MCF 10A (cell line): ENCODE results near the gene C18orf32. TPM values are rescaled to one million over a fixed set of nuclear protein-coding genes. Genes with fewer than 3 reads are reported as not detected.
A peak's percentile ranks its signal among the peaks of the same experiment; 100 is the strongest.

ENCODE experiments used
- Bru-seq: library from RNA; stranded (reverse); fragments of 400-500 nt; gene quantifications from one replicate; lab custom pipeline; 2021; lab: Mats Ljungman, UMichigan
- BruChase-seq, 2 experiments: library from RNA; stranded (reverse); fragments of 400-500 nt; gene quantifications; one replicate each; lab custom pipeline; 2021; lab: Mats Ljungman, UMichigan
- BruUV-seq: library from RNA; stranded (reverse); fragments of 400-500 nt; replicated peaks from 2 replicates; lab custom pipeline; 2021; lab: Mats Ljungman, UMichigan
- CTCF ChIA-PET: fragments of 300-600 bp; sonication (Branson Sonifier 250); formaldehyde crosslinking; extraction: SDS; loops from one replicate; lab custom pipeline; 2021; ENCODE audit warnings: antibody characterized with exemption, inconsistent platforms; lab: Yijun Ruan, JAX
- POLR2A ChIA-PET: fragments of 300-600, 350-650 bp; sonication (Branson Sonifier 250); formaldehyde crosslinking; extraction: SDS; loops from one replicate; lab custom pipeline; 2020; ENCODE audit warnings: antibody characterized with exemption, inconsistent platforms; lab: Yijun Ruan, JAX
- DNase-seq: peaks from one replicate; pipeline ENCODE4 v3.0.0-alpha.2; 2018; ENCODE audit not compliant: unreplicated experiment
- H3K27ac Mint-ChIP-seq: one replicate; pipeline ENCODE4 v1.8.0; 2022; ENCODE audit warnings: mild to moderate bottlenecking, low read depth, mixed read lengths; ENCODE audit not compliant: unreplicated experiment
- H3K27me3 Mint-ChIP-seq: one replicate; pipeline ENCODE4 v1.8.0; 2022; ENCODE audit warnings: mixed read lengths; ENCODE audit not compliant: insufficient read depth, unreplicated experiment
- H3K36me3 Mint-ChIP-seq: one replicate; pipeline ENCODE4 v1.8.0; 2022; ENCODE audit warnings: mild to moderate bottlenecking, moderate library complexity, mixed read lengths; ENCODE audit not compliant: insufficient read depth, unreplicated experiment
- H3K4me1 Mint-ChIP-seq: one replicate; pipeline ENCODE4 v1.8.0; 2022; ENCODE audit warnings: mixed read lengths; ENCODE audit not compliant: insufficient read depth, unreplicated experiment
- H3K4me3 Mint-ChIP-seq: one replicate; pipeline ENCODE4 v1.8.0; 2022; ENCODE audit warnings: mild to moderate bottlenecking, moderate library complexity, mixed read lengths; ENCODE audit not compliant: unreplicated experiment
- H3K9me3 Mint-ChIP-seq: one replicate; pipeline ENCODE4 v1.8.0; 2022; ENCODE audit warnings: mixed read lengths; ENCODE audit not compliant: unreplicated experiment
- CTCF ChIP-seq: fragments of 200-600 bp; IDR thresholded peaks from one replicate; pipeline ENCODE4 v1.8.0; 2022; ENCODE audit warnings: antibody characterized with exemption, mild to moderate bottlenecking; ENCODE audit not compliant: unreplicated experiment
- intact Hi-C: fragments of 100-400 bp; cut with micrococcal nuclease; formaldehyde crosslinking; loops from 2 replicates; pipeline ENCODE4 v1.14.1; 2022
- long read RNA-seq: library from polyadenylated mRNA; stranded (forward); transcript quantifications from one replicate; pipeline ENCODE4 v2.0.0, GENCODE V29; 2022
- total RNA-seq: library from RNA; stranded (reverse); gene quantifications from 2 replicates; pipeline ENCODE4 v1.2.3, GENCODE V29; 2022

The C18orf32 gene
- total RNA-seq (28.9 and 45.2 TPM in 2 replicates), Bru-seq, nascent RNA (percentile 74 among the genes with signal in this experiment), BruChase-seq, experiment 1, labeled RNA remaining after a 6-hour chase (percentile 64 among the genes with signal in this experiment), BruChase-seq, experiment 2, labeled RNA remaining after a 2-hour chase (percentile 77 among the genes with signal in this experiment)
- long read RNA-seq, full-length matches to known transcripts = 89 of 91 reads
- long read RNA-seq, partial matches to known transcripts = 0 of 91 reads
- long read RNA-seq, other reads (novel, unspliced or antisense) = 2 of 91 reads

GRCh38 chr18:49486953-49487710, at the start of gene C18orf32:
TSS of gene C18orf32 (minus strand) at chr18:49487234. CDS start at chr18:49483748, 3,486 bp downstream.
- POLR2A ChIA-PET = interaction anchor here (0.6 to 5.0 kb wide), 31 partner anchors 9 to 1543 kb away, joined by 3 to 62 read pairs (median 4); partner anchors contain the start of genes DYM, LIPG, MBD1 and SKA1
- DNase-seq = peak; percentile 95
- CTCF ChIA-PET = interaction anchor here (0.7 to 2.7 kb wide), 3 partner anchors 13 to 947 kb away, joined by 3 to 7 read pairs (median 5); no protein-coding TSS in a partner anchor
- intact Hi-C loops = loop anchor here (2.0 kb wide), 2 partner anchors 26 to 812 kb away; partner anchors contain the start of gene DYM
- no peak for TF ChIP-seq CTCF
- Mint-ChIP-seq H3K4me3 (peak within 1 kb of the TSS; percentile 99), H3K27ac (peak within 1 kb of the TSS; percentile 95), H3K4me1 (peaks cover 28% of the 10 kb centered on the region), H3K36me3 (peaks cover 76% of the 10 kb centered on the region), H3K27me3 (no peaks in the 10 kb centered on the region), H3K9me3 (no peaks in the 10 kb centered on the region)
- BruUV-seq = TSS peak; percentile 50

- Mint-ChIP-seq H3K4me3 (no peak overlapping the region), H3K4me1 (no peaks in the 10 kb centered on the region), H3K27ac (no peak overlapping the region), H3K9me3 (no peaks in the 10 kb centered on the region), H3K27me3 (no peaks in the 10 kb centered on the region), H3K36me3 (no peaks in the 10 kb centered on the region)
- BruUV-seq = no TSS peak
- POLR2A ChIA-PET = interaction anchor here (0.6 kb wide), 1 partner anchor 692 kb away, joined by 3 read pairs; no protein-coding TSS in a partner anchor
- CTCF ChIA-PET = no interaction called here
- intact Hi-C loops = no loop called here
- DNase-seq = no peak
- no peak for TF ChIP-seq CTCF
Observed at GRCh38 chr18:49534846-49535601, 48.0 kb upstream of the C18orf32 start.

- Mint-ChIP-seq H3K4me1 (peaks cover 4% of the 10 kb centered on the region), H3K27me3 (no peaks in the 10 kb centered on the region), H3K9me3 (no peaks in the 10 kb centered on the region), H3K36me3 (no peaks in the 10 kb centered on the region), H3K27ac (no peak overlapping the region), H3K4me3 (no peak overlapping the region)
- ChIA-PET CTCF (interaction anchor here (0.7 to 1.3 kb wide), 2 partner anchors 21 to 510 kb away, joined by 5 to 8 read pairs; no protein-coding TSS in a partner anchor), POLR2A (no interaction called here)
- intact Hi-C loops = no loop called here
- BruUV-seq = no TSS peak
- DNase-seq = no peak
- TF ChIP-seq CTCF = no peak
Observed at GRCh38 chr18:49531678-49532153, 44.7 kb upstream of the C18orf32 start.
